HL-60/S4 (cell line): Measurements from ENCODE around the gene TRIM74.
"Not testable (repeated sequence)": the region's sequence is repeated elsewhere in the genome, so short reads cannot be mapped to it uniquely, and the experiment has no call there.

Experiments used
- in situ Hi-C: fragments of 300-500 bp; cut with MboI; formaldehyde crosslinking; loops from 2 replicates; pipeline ENCODE4 v1.14.3; 2022; ENCODE audit warnings: low sequenced_read_pairs

TRIM74 gene

DNA sequence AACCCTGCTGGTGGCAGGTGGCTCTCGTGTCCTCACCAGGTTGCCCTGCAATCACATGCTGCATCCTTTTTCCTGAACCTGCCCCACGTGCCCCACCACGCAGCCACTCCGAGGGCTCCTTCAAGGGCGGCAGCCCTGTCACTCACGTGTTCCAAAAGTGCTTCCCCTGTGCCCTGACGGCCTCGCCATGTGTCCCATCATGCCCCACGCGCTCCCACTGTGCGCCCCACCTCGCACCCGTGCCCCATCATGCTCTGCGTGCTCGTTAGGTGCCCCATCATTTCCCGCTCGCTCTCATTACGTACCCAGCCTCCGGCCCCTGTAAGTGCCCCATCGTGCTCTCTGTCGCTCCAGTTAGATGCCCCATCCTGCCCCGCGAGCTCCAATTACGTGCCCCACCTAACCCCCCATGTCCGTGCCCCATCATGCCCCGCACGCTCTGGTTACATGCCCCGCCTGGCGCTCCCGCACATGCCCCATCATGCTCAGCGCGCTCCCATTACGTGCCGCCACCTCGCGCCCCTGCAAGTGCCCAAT, at the start of gene TRIM74:
TRIM74 (minus strand) TSS at position 487 of the 537 bp plus-strand sequence. CDS start 3,309 bp downstream, outside the sequence.
- in situ Hi-C loops, result not testable (repeated sequence)

DNA sequence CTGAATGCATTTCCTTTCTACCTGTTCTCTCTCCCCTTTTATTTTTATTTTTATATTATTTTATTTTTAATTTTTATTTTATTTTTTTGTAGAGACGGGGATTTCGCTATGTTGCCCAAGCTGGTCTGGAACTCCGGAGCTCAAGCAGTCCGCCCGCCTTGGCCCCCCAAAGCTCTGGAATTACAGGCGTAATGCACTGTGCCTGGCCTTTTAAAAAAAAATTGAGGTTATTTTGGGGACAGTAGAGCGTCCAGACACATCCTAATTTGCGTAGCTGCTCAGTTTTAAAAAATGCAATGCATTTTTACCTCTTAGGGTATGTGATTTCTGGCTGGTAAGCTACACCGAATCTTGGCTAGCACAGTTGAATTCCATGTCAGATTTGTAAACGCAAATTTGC, 37.2 kb upstream of the TRIM74 start:
- in situ Hi-C loops, result not testable (repeated sequence)

GRCh38 chr7:73005693-73006447, 36.6 kb upstream of the TRIM74 start:
- in situ Hi-C loops, result not testable (repeated sequence)

- in situ Hi-C loops, result not testable (repeated sequence)
Observed at GRCh38 chr7:73005356-73005692, 36.1 kb upstream of the TRIM74 start.

DNA sequence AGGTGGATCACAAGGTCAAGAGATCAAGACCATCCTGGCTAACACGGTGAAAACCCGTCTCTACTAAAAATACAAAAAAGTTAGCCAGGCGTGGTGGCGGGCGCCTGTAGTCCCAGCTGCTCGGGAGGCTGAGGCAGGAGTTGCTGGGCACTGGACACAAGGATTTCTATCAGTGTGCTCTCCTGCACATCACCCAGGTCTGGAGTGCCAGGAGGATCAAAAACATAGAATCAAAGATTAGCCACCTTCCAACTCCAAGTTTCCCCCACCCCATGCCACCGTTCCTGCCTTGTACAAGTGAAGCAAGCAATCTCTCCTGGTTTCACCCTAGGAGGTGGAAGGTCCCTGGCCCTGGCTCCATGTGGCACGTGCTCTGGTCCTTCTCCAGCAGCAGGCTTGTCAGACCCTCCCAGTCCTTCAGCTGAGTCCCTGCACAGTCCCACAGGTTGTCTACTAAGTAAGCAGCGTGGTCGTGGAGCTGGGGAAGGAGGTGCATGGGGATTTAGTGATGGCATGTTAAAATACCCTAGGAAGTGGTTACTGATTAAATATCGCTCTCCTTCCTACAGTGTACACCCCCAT, 28.7 kb upstream of the TRIM74 start:
- in situ Hi-C loops, result not testable (repeated sequence)

DNA sequence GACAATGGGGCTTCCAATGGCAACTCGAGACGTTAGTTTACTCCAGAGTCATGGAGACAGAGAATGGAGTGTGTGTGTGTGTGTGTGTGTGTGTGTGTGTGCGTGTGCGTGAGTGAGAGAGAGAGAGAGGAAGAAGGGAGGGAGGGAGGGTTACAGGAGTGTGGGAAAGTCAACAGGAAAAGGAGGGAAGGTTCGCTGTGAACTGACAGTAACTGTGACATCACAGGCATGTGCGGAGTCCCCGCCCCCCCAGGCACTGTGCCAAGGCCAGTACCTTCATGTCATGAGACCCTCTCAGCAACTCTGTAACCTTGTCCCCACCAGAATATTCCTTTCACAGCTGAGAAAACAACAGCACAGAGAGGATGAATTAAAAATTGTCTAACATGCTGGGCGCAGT, 28.2 kb upstream of the TRIM74 start:
- in situ Hi-C loops, result not testable (repeated sequence)

DNA sequence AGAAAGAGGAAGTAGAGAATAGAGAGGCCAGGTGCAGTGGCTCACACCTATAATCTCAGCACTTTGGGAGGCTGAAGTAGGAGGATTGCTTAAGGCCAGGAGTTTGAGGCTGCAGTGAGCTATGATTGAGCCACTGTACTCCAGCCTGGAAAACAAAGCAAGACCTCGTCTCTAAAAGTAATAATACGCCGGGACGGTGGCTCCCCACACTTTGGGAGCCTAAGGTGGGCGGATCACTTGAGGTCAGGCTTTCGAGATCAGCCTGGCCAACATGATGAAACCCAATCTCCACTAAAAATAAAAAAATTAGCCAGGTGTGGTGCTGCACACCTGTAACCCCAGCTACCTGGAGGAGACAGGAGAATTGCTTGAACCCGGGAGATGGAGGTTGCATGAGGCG, 26.2 kb upstream of the TRIM74 start:
- in situ Hi-C loops, result not testable (repeated sequence)

DNA sequence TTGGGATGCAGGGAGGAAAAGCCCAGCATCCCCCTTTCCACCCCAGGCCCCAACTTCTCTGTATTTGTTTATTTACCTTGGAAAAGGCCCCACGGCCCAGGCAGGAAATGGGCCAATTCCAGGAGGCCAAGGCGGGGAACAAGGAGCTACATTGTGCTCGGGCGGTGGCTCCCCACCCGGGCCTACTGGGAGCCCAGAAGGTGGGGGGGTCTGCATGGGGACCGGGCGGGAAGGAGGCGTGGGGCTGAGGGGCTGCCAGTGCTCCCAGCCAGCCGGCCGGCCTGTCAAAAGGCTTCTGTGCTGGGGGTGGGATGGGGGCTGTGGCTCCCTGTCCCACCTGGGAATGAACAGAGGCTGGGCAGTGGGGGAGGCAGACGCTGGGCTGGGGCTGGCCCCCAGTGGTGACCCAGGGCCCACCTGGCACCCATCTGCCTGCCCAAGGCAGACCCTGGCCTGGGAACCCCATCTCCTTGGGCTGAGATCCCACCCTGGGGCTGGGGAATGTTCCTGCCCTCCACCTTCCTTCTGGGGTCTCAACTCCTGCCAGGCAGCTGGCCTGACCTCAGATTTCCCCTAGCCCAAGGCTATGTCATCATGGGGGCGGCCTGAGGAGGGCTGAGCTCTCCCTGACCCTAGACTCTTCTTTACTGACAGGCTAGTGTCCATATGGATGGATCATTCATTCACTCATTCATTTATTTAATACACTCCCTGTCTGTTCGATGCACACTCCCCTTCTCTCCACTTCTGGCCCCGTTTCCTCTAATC, 21.1 kb upstream of the TRIM74 start:
- in situ Hi-C loops, result not testable (repeated sequence)

DNA sequence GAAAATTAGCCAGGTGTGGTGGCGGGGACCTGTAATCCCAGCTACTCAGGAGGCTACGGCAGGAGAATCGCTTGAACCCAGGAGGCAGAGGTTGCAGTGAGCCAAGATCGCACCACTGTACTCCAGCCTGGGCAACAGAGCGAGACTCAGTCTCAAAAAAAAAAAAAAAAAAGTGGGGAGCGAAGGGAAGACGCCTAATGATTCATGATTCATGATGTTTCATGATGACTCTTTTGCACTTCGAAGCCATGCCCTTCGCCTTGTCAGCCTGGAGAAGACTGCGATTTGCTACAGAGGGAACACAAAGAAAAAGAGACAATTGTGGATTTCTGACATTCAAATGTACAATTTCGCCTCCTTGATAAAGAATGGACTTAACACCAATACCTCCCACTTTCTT, 12.8 kb upstream of the TRIM74 start:
- in situ Hi-C loops, result not testable (repeated sequence)

DNA sequence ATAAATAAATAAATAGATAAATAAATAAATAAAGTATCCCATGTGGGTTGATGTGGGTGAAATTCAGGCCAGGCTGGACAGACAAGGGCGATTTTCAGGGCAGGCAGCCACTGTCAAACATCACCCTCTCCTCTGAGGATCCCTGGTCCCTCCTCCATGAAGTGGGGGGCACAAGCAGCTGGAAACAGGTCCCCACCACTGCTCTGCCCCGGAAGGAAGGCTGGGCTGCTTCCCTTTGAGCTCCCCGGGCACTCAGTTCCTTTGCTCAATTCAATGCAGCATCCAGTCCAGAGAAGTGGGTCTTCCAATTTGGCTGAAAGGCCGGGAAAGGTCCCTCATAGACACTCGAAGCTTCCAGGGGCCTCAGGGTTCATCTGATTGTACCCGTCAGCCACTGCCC, 11.1 kb upstream of the TRIM74 start:
- in situ Hi-C loops, result not testable (repeated sequence)

GRCh38 chr7:72976434-72976833, 7.2 kb upstream of the TRIM74 start:
- in situ Hi-C loops, result not testable (repeated sequence)

DNA sequence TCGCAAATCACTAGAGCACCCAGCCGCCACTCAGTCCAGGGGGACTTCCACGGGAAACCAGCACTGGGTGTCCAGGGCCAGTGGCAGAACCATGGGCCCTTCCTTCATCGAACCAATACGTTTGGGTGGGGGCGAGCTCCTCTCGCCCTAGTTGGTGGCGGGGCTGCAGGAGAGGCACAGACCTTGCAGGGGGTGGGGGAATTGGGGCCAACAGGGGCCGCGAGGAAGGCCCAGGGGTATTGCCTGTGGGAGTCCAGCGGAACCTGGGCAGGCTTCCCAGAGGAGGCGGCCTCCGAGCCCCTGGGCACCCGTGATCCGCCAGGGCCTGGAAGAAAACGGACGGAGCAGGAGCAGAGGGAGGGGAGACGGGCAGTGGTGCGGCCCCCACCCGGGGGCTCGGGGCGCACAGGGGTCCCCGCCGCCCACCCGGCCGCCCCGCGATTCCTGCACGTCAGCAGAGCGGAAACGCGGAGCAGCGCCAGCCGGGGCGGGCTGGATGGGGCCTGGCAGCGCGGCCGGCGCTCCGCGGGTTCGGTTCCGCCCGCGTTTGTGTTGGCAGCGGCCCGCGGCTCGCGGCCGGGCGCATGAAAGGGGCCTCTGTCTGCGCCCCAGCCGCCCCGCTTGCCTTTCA, 6.5 kb upstream of the TRIM74 start:
- in situ Hi-C loops, result not testable (repeated sequence)

GRCh38 chr7:72974781-72975180, 5.5 kb upstream of the TRIM74 start:
- in situ Hi-C loops, result not testable (repeated sequence)

GRCh38 chr7:72971505-72971904, 2.2 kb upstream of the TRIM74 start:
- in situ Hi-C loops, result not testable (repeated sequence)

GRCh38 chr7:72969688-72970087, 422 bp upstream of the TRIM74 start:
- in situ Hi-C loops, result not testable (repeated sequence)

GRCh38 chr7:72966892-72967291, 2.4 kb downstream of the TRIM74 start:
- in situ Hi-C loops, result not testable (repeated sequence)

GRCh38 chr7:72965186-72965975, 3.9 kb downstream of the TRIM74 start:
- in situ Hi-C loops, result not testable (repeated sequence)

DNA sequence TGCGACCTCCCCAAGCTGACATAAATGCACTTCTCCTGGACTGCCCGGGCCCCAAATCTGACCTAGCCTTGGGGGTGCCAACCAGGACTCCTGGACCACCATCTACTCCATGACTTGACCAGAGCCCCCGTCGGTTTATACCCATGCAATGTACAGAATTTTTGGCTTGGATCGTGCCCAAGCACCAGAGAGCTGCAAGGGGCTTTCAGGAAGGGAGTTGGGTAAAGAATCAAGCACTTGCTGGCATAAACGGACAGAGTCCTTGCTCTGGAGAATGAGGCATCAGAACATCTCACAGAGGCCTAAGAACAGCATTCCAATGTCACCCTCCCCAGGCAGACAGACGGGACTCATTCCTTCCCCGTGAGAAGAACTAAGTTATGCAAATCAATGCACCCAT, 6.2 kb downstream of the TRIM74 start:
- in situ Hi-C loops, result not testable (repeated sequence)

GRCh38 chr7:72961346-72961650, 8.0 kb downstream of the TRIM74 start:
- in situ Hi-C loops, result not testable (repeated sequence)

GRCh38 chr7:72960626-72961345, 8.5 kb downstream of the TRIM74 start:
- in situ Hi-C loops, result not testable (repeated sequence)
